ENCODE data around the gene TBC1D20. TPM values are rescaled to one million over a fixed set of nuclear protein-coding genes. Genes with fewer than 3 reads are reported as not detected.
A peak's percentile ranks its signal among the peaks of the same experiment; 100 is the strongest.

Gene TBC1D20
- total RNA-seq, 1 experiment from 2014 or later = 18.7 TPM

DNA sequence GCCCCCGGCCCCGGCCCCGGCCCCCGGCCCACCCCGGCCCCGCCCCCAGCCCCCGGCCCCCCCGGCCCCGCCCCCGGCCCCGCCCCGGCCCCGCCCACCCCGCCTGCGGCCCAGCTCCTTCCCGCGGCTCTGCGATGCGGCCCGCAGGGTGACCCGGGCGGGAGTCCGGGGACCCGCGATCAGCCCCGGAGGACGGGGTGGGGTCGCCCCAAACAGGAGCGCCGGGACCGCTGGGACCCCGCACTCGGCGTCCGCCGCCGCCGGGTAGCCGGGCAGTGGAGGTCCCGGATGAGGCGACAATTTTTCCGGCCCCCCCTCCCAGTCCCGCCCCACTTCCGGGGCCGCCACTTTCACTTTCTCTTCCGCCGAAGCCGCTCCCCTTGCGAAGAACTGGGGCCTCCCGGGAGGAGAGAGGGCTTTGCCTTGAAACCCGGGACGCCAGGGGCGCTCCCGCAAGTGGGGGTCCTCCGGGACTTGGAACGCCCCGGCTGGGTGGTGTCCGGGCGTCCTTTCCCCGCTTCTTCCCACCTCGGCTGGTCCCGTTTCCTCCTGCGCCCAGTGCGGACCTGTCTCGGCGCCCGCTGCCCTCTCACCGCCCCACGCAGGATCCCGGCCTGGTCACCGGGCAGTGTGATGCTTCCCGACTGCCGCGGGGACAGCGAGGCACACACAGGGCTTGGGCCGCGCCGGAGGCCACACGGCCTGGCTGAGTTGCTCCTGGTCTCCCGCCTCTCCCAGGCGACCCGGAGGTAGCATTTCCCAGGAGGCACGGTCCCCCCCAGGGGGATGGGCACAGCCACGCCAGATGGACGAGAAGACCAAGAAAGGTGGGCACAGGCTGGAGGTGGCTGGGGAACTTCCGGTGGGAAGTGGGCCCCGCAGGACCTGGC is 54.1 kb downstream of the TBC1D20 start, which contains the start of gene RBCK1:
Gene RBCK1 (plus strand): TSS at position 347 of the 890 bp plus-strand sequence. CDS start 459 bp downstream, at position 806.
- peak; percentile 80 for DNase-seq
- Mint-ChIP-seq H3K4me1 (ENCODE audit: low read depth, unreplicated experiment) (peaks cover 36% of the 10 kb centered on the region), H3K27ac (ENCODE audit: unreplicated experiment) (peak within 1 kb of the TSS; percentile 98), H3K9me3 (ENCODE audit: low read depth, unreplicated experiment) (no peaks in the 10 kb centered on the region), H3K4me3 (ENCODE audit: low read depth, unreplicated experiment) (peak within 1 kb of the TSS; percentile 80), H3K27me3 (ENCODE audit: unreplicated experiment) (no peaks in the 10 kb centered on the region), H3K36me3 (ENCODE audit: insufficient read depth, unreplicated experiment) (peaks cover 69% of the 10 kb centered on the region)
- TF ChIP-seq, protein P1, sequence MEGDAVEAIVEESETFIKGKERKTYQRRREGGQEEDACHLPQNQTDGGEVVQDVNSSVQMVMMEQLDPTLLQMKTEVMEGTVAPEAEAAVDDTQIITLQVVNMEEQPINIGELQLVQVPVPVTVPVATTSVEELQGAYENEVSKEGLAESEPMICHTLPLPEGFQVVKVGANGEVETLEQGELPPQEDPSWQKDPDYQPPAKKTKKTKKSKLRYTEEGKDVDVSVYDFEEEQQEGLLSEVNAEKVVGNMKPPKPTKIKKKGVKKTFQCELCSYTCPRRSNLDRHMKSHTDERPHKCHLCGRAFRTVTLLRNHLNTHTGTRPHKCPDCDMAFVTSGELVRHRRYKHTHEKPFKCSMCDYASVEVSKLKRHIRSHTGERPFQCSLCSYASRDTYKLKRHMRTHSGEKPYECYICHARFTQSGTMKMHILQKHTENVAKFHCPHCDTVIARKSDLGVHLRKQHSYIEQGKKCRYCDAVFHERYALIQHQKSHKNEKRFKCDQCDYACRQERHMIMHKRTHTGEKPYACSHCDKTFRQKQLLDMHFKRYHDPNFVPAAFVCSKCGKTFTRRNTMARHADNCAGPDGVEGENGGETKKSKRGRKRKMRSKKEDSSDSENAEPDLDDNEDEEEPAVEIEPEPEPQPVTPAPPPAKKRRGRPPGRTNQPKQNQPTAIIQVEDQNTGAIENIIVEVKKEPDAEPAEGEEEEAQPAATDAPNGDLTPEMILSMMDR (IDR thresholded peaks at IDR 0.05; ENCODE audit: unreplicated experiment) = no peak
- no TSS peak for BruUV-seq (replicated peaks)
- intact Hi-C loops (cut with micrococcal nuclease; ENCODE audit: unreplicated experiment) = loop anchor here (5.0 kb wide), 1 partner anchor 46 kb away; no protein-coding TSS in a partner anchor
- CTCF ChIA-PET = interaction anchor here (0.6 to 1.2 kb wide), 4 partner anchors 23 to 45 kb away, joined by 4 to 8 read pairs (median 5); partner anchors contain the start of gene TRIB3

DNA sequence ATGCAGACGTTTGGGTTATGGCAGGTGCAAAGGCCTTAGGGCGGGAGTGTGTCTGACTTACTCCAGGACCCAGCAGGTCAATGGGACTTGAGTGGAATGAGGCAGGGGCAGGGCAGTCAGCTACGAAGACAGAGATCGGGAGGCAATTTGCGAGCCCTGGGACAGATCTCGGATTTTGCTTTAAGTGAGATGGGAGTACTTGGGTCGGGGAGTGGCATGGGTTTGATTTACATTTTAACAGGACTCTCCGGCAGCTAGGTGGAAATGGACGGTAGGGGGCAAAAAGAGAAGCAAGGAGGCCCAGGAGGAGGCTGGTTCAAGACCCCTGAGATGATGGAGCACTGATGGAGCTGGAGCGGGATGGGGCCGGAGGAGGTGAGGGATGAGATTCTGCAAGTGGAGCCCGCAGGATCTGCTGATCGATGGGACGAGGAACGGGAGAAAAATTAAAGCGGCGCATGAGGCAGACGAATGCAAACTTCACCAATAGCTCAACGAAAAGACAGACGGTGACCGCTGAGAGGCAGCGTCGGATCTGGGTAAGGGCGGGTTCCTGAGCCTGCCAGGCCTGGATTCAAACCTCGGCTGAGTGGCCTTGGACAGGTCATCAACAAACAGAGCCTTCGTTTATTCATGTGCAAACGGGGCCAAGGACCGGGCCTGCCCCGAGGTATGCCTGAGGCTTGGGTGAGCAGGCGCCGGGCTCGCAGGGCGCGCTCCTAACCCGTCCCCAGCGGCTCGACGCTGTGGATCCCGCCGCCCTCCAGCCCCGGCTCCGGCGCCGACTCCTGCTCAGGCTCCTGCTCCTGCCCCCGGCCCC is 55.0 kb downstream of the TBC1D20 start:
- CTCF ChIA-PET = interaction anchor here (0.6 to 1.2 kb wide), 6 partner anchors 23 to 45 kb away, joined by 3 to 8 read pairs (median 5); partner anchors contain the start of gene TRIB3
- H3K36me3 Mint-ChIP-seq (ENCODE audit: insufficient read depth, unreplicated experiment) = peaks cover 69% of the 10 kb centered on the region
- TF ChIP-seq, protein P1 (IDR thresholded peaks at IDR 0.05; ENCODE audit: unreplicated experiment) = peak; percentile 24
- peak overlapping the region; percentile 98 for H3K27ac Mint-ChIP-seq (ENCODE audit: unreplicated experiment)
- no peaks in the 10 kb centered on the region for H3K9me3 Mint-ChIP-seq (ENCODE audit: low read depth, unreplicated experiment)
- intact Hi-C loops (cut with micrococcal nuclease; ENCODE audit: unreplicated experiment) = loop anchor here (5.0 kb wide), 1 partner anchor 45 kb away; no protein-coding TSS in a partner anchor
- DNase-seq = peak; percentile 71
- H3K4me3 Mint-ChIP-seq (ENCODE audit: low read depth, unreplicated experiment) = peak overlapping the region; percentile 80
- no peaks in the 10 kb centered on the region for H3K27me3 Mint-ChIP-seq (ENCODE audit: unreplicated experiment)
- peaks cover 30% of the 10 kb centered on the region for H3K4me1 Mint-ChIP-seq (ENCODE audit: low read depth, unreplicated experiment)
- BruUV-seq (replicated peaks) = TSS peak; percentile 77

DNA sequence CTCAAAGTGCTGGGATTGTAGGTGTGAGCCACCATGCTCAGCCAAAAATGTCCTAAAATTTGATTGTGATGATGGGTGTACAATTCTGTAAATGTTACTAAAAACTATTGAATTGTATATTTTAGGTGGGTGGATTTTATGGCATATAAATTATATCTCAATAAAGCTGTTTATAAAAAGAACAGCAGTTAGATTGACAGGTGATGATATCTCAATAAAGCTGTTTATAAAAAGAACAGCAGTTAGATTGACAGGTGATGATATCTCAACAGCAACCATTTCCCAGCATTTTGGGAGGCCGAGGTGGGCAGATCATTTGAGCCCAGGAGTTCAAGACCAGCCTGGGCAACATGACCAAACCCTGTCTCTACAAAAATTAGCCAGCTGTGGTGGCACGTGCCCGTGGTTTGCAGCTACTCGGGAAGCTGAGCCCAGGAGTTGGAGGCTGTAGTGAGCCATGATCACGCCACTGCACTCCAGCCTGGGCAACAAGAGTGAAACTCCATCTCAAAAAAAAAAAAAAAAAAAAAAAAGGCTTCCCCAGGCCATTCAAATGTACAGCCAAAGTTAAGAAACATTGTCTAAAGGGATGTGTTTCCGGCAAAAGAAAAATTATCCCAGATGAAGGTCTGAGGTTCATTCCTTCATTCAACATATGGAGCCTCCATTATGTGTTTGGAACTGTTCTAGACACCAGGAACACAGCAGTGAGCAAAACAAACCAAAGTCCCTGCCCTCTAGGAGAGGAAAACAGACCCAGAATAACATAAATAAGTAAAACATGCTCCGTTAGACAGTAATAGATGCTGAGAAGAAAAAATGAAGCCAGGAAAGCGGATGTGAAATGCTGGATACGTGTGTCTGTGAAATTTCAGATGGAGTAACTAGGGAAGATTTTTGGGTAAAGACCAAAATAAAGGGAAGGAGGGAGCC is 55.9 kb downstream of the TBC1D20 start:
- H3K27ac Mint-ChIP-seq (ENCODE audit: unreplicated experiment) = peak overlapping the region; percentile 98
- H3K36me3 Mint-ChIP-seq (ENCODE audit: insufficient read depth, unreplicated experiment) = peaks cover 68% of the 10 kb centered on the region
- CTCF ChIA-PET = interaction anchor here (0.6 to 1.2 kb wide), 3 partner anchors 23 to 44 kb away, joined by 3 to 8 read pairs (median 8); no protein-coding TSS in a partner anchor
- no TSS peak for BruUV-seq (replicated peaks)
- no peaks in the 10 kb centered on the region for H3K27me3 Mint-ChIP-seq (ENCODE audit: unreplicated experiment)
- H3K4me3 Mint-ChIP-seq (ENCODE audit: low read depth, unreplicated experiment) = peak overlapping the region; percentile 80
- intact Hi-C loops (cut with micrococcal nuclease; ENCODE audit: unreplicated experiment) = loop anchor here (5.0 kb wide), 1 partner anchor 44 kb away; no protein-coding TSS in a partner anchor
- peaks cover 30% of the 10 kb centered on the region for H3K4me1 Mint-ChIP-seq (ENCODE audit: low read depth, unreplicated experiment)
- DNase-seq = no peak
- TF ChIP-seq, protein P1 (IDR thresholded peaks at IDR 0.05; ENCODE audit: unreplicated experiment) = no peak
- no peaks in the 10 kb centered on the region for H3K9me3 Mint-ChIP-seq (ENCODE audit: low read depth, unreplicated experiment)
